HG03097 (cell line): ENCODE data around the gene DRG1.
"Not testable (repeated sequence)": the region's sequence is repeated elsewhere in the genome, so short reads cannot be mapped to it uniquely, and the experiment has no call there.

Experiments
- ATAC-seq: cut with Tn5 transposase; IDR thresholded peaks from one replicate; pipeline ENCODE4 v1.9.1; 2021; ENCODE audit not compliant: unreplicated experiment, low FRiP score

DRG1 gene

GRCh38 chr22:31441652-31442051 is 42.2 kb downstream of the DRG1 start:
- ATAC-seq = no peak

DNA sequence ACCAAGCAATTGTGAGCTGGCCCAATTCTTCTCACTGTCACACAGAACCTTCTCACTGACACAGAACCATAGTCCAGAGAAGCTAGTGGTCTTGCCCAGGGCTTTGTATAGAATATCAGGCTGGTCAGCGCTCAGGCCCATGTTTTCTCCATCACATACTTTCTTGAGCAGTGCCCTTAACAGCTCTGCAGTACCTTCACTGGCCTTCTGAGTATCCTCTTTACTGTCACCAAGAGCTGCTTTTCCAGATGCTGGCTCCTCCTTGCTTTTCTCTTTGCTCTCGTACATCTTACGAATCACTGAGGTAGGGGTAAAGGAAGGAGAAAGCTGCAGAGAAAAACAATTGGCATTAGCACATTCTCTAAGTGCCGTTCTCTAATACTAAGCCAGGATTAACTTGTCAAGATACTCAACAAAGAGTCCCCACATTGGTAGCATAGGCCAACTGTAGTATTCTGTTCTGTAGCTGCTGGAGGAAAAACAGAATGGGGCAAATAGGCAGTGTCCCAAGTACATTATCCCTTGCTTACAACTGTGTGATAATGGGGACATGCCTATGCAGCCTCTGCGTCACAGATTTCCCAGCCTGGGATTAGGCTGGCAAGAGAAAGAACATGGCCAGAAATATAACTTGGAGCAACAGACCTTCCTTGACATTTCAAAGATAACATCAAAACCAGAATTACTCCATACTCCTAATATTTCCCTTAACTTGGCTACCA is 43.5 kb downstream of the DRG1 start:
- ATAC-seq = no peak

DNA sequence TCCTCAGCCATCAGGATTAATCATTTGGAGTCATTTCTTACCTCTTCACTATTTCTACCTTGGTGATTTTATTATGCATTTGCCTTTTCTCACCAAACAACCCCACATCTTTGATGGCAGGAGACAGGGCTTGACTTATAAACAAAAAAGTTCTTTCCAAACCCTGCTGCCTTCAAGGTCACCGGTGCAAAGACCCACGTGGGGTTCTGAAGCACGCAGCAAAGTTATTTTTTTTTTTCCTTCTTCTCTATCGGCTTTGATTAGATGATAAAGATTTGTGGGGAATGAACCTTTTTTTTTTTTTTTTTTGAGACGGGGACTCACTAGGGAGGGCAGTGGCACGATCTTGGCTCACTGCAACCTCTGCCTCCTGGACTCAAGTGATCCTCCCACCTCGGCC is 44.1 kb downstream of the DRG1 start:
- no peak for ATAC-seq

DNA sequence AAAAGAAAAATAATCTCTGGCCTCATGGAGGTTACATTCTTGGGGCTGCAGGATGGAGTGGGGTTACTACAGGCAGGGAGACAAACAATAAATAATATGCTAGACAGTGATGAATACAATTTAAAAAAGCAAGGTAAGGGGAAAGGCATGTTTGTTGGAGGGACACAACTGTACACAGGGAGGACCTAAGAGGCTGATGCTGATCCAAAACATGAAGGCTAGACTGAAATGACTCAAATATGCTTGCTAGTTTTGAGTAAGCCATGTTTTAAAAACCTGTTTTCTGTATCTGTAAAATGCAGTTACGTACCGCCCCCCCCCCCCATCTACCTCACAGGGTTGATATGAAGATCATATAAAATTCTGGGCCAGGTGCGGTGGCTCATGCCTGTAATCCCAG is 46.2 kb downstream of the DRG1 start:
- ATAC-seq = no peak

- no peak for ATAC-seq
These were observed 46.8 kb downstream of the DRG1 start for GRCh38 chr22:31446208-31446607.

DNA sequence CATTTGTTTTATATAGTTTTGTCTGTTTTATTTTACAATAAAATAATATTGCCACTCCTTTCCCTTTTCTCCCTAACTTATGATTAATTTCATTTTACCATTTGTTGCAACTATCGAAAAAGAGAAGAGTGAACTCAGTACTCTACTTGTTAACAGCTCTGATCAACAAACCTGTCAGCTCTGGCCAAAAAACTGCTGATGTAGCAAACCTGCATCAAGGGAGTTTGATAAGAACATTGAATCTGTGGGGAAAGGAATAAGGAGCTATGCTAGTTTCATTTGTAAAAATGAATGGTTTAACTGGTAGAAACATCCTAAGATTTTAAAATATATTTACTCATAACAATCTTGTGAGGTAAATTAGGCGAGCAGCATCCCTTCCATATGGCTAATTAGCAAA is 47.4 kb downstream of the DRG1 start:
- ATAC-seq = no peak

- ATAC-seq = no peak
These were observed 47.9 kb downstream of the DRG1 start for GRCh38 chr22:31447337-31447736.

GRCh38 chr22:31448382-31448781 is 49.0 kb downstream of the DRG1 start:
- no peak for ATAC-seq

DNA sequence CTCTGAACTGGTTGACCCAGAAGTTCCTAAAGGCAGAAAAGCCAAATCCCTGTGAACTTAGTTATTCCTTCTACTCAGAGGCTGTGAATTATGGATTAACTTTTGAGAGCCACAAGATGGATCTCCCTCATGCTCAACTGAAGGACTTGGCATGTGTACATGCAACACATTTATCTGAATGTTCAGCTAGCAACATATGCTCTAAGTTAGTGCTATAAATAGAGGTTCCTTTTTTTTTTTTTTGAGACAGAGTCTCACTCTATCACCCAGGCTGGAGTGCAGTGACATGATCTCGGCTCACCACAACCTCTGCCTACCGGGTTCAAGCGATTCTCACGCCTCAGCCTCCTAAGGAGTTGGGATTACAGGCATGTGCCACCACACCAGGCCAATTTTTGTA is 50.1 kb downstream of the DRG1 start:
- no peak for ATAC-seq

- no peak for ATAC-seq
These were observed 52.5 kb downstream of the DRG1 start for GRCh38 chr22:31451709-31452571.

DNA sequence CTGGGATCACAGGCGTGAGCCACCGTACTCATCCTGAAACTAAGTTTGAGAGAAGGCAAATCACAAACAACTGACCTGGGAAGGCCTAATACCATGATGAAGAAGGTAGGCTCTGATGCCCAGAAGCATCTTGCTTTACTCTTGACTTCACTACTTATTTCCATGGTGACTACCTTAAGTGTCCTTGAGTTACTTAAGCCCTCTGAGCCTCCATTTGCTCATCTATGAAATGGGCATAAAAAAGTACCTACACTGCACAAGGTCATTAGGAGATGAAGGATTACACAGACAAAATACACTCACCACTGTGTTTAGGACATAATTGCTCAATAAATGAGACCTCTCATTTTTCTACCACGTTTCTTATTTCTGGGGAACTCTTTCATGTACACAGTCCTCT is 62.3 kb downstream of the DRG1 start:
- ATAC-seq = no peak

DNA sequence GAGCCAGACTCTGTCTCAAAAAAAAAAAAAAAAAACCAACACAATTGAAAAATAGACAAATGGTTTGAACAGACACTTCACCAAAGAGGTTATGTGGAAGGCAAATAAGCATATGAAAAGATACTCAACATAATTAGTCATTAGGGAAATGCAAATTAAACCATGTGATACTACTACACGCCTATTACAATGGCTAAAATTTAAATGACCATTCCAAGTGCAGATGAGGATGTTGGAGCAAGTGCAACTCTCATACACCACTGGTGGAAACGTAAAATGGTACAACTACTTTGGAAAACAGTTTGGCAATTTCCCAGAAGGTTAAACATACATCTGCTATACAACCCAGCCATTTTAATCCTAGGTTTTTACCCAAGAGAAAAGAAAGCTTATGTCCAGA is 65.9 kb downstream of the DRG1 start:
- no peak for ATAC-seq

DNA sequence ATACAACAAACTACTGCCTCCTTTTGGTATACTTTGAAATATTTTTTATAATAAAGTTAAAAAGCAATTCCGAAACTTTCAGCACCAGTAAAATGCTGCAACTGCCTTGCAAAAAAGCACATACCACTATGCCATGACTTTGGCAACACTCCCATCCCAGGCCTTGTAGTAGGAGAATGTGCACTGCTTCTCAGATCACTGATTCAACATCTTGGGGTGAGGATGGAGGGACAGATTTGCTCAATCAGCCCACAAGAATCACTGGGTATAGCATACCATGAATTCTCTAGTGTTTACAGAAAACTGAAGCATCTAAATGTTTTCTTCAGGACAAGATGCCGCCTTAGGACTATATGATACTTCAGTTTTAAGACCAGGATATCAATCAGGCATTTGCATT is 75.3 kb downstream of the DRG1 start:
- ATAC-seq = no peak

- no peak for ATAC-seq
These were observed 76.4 kb downstream of the DRG1 start for GRCh38 chr22:31475800-31476199.

DNA sequence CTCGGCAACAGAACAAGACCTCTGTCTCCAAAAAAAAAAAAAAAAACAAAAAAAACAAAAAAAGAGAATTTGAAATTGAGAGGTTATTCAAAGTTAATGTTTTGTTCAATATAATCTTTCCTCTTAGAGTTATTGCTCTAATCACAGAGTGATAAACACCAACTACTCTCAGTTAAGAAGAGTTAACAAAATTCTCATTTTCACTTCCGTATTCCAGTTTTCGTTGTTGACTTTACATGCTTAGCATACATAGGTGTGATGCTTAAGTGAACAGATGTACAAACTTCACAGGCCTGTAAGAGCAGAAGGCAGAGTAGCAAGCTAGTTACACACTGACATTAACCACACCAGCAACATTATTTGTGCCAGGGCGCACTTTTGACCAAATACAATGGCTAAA is 77.9 kb downstream of the DRG1 start:
- ATAC-seq = peak; percentile 59

DNA sequence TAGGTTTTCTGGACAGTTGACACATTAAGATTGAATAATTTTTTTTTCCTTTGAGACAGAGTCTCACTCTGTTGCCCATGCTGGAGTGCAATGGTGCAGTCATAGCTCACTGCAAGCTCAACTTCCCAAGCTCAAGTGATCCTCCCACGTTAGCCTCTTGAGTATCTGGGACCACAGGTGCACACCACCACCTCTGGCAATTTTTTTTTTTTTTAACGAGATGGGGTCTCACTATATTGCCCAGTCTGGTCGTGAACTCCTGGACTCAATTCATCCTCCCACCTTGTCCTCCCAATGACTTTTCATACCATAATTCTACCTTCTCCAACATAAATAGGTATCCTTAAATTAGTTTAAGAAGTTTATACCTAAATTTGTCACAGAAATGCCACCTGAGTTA is 81.7 kb downstream of the DRG1 start:
- no peak for ATAC-seq

GRCh38 chr22:31482470-31482869 is 83.1 kb downstream of the DRG1 start:
- ATAC-seq = not testable (repeated sequence)
